ENCODE measurements around the gene S100A1.
A peak's percentile ranks its signal among the peaks of the same experiment; 100 is the strongest.

S100A1 gene

GRCh38 chr1:153658400-153659174 lies 30.4 kb downstream of the S100A1 start, which contains the start of gene SNAPIN:
SNAPIN (plus strand) TSS chr1:153658703; CDS start chr1:153658744, 41 bp downstream.
- H3K4me1 ChIP-seq (ENCODE audit: low read length): peaks cover 13% of the 10 kb centered on the region

GRCh38 chr1:153659175-153659534 lies 30.9 kb downstream of the S100A1 start:
- Histone ChIP-seq H3K9me3 (ENCODE audit: insufficient read depth, low read length) (no peaks in the 10 kb centered on the region), H3K27me3 (ENCODE audit: low read depth, low read length) (no peaks in the 10 kb centered on the region), H3K4me3 (ENCODE audit: low read length) (peak overlapping the region; percentile 83), H3K4me2 (ENCODE audit: low read length) (peak overlapping the region; percentile 76), H3K9ac (ENCODE audit: low read length) (peak overlapping the region; percentile 80), H3K27ac (ENCODE audit: low read length) (peak overlapping the region; percentile 75), H3K36me3 (replicated peaks; ENCODE audit: low read depth, low read length) (peaks cover 34% of the 10 kb centered on the region), H2AFZ (ENCODE audit: low read depth, low read length) (no peak overlapping the region), H3K4me1 (ENCODE audit: low read length) (peaks cover 13% of the 10 kb centered on the region), H3K79me2 (ENCODE audit: low read length) (peaks cover 16% of the 10 kb centered on the region), H4K20me1 (ENCODE audit: insufficient read depth, low read length) (no peaks in the 10 kb centered on the region)
- TF ChIP-seq CTCF (IDR thresholded peaks at IDR 0.05; ENCODE audit: low read depth, low read length) (no peak), EZH2phosphoT487 (IDR thresholded peaks at IDR 0.05; ENCODE audit: low read depth) (no peak)

More at GRCh38 chr1:153658400-153659174, 30.4 kb downstream of the S100A1 start, which contains the start of gene SNAPIN:
- no peaks in the 10 kb centered on the region for H3K9me3 ChIP-seq (ENCODE audit: insufficient read depth, low read length)
- no peaks in the 10 kb centered on the region for H3K27me3 ChIP-seq (ENCODE audit: low read depth, low read length)
- peaks cover 16% of the 10 kb centered on the region for H3K79me2 ChIP-seq (ENCODE audit: low read length)
- peak within 1 kb of the TSS; percentile 83 for H3K4me3 ChIP-seq (ENCODE audit: low read length)
- H3K36me3 ChIP-seq (replicated peaks; ENCODE audit: low read depth, low read length): peaks cover 28% of the 10 kb centered on the region
- peak within 1 kb of the TSS; percentile 75 for H3K27ac ChIP-seq (ENCODE audit: low read length)
- H3K4me2 ChIP-seq (ENCODE audit: low read length): peak within 1 kb of the TSS; percentile 76
- peak within 1 kb of the TSS; percentile 80 for H3K9ac ChIP-seq (ENCODE audit: low read length)
- TF ChIP-seq EZH2phosphoT487 (IDR thresholded peaks at IDR 0.05; ENCODE audit: low read depth) (no peak), CTCF (IDR thresholded peaks at IDR 0.05; ENCODE audit: low read depth, low read length) (no peak)
- peak within 1 kb of the TSS; percentile 84 for H2AFZ ChIP-seq (ENCODE audit: low read depth, low read length)
- no peaks in the 10 kb centered on the region for H4K20me1 ChIP-seq (ENCODE audit: insufficient read depth, low read length)

- Histone ChIP-seq H3K9ac (ENCODE audit: low read length) (peak overlapping the region; percentile 80), H3K79me2 (ENCODE audit: low read length) (peaks cover 16% of the 10 kb centered on the region), H3K27ac (ENCODE audit: low read length) (no peak overlapping the region), H3K27me3 (ENCODE audit: low read depth, low read length) (no peaks in the 10 kb centered on the region), H4K20me1 (ENCODE audit: insufficient read depth, low read length) (no peaks in the 10 kb centered on the region), H3K4me3 (ENCODE audit: low read length) (peak overlapping the region; percentile 83), H3K4me2 (ENCODE audit: low read length) (peak overlapping the region; percentile 76), H3K36me3 (replicated peaks; ENCODE audit: low read depth, low read length) (peaks cover 39% of the 10 kb centered on the region), H2AFZ (ENCODE audit: low read depth, low read length) (no peak overlapping the region), H3K4me1 (ENCODE audit: low read length) (peaks cover 13% of the 10 kb centered on the region), H3K9me3 (ENCODE audit: insufficient read depth, low read length) (no peaks in the 10 kb centered on the region)
- TF ChIP-seq CTCF (IDR thresholded peaks at IDR 0.05; ENCODE audit: low read depth, low read length) (no peak), EZH2phosphoT487 (IDR thresholded peaks at IDR 0.05; ENCODE audit: low read depth) (no peak)
Measured at GRCh38 chr1:153659656-153660055, 31.4 kb downstream of the S100A1 start.

GRCh38 chr1:153661111-153661708 lies 33.0 kb downstream of the S100A1 start:
- Histone ChIP-seq H3K36me3 (replicated peaks; ENCODE audit: low read depth, low read length) (peaks cover 51% of the 10 kb centered on the region), H2AFZ (ENCODE audit: low read depth, low read length) (no peak overlapping the region), H3K4me1 (ENCODE audit: low read length) (peaks cover 13% of the 10 kb centered on the region), H3K27me3 (ENCODE audit: low read depth, low read length) (no peaks in the 10 kb centered on the region), H3K4me3 (ENCODE audit: low read length) (no peak overlapping the region), H4K20me1 (ENCODE audit: insufficient read depth, low read length) (no peaks in the 10 kb centered on the region), H3K9ac (ENCODE audit: low read length) (no peak overlapping the region), H3K9me3 (ENCODE audit: insufficient read depth, low read length) (no peaks in the 10 kb centered on the region), H3K79me2 (ENCODE audit: low read length) (peaks cover 16% of the 10 kb centered on the region), H3K4me2 (ENCODE audit: low read length) (no peak overlapping the region), H3K27ac (ENCODE audit: low read length) (no peak overlapping the region)
- no peak for TF ChIP-seq CTCF (IDR thresholded peaks at IDR 0.05; ENCODE audit: low read depth, low read length)
- no peak for TF ChIP-seq EZH2phosphoT487 (IDR thresholded peaks at IDR 0.05; ENCODE audit: low read depth)
